ENCODE results near the gene NCOA4. TPM values are rescaled to one million over a fixed set of nuclear protein-coding genes. Genes with fewer than 3 reads are reported as not detected.

Gene NCOA4
- total and polyA plus RNA-seq, 2 of the 4 experiments (the other 2 are of a cell fraction), result 62.2 to 188 TPM

DNA sequence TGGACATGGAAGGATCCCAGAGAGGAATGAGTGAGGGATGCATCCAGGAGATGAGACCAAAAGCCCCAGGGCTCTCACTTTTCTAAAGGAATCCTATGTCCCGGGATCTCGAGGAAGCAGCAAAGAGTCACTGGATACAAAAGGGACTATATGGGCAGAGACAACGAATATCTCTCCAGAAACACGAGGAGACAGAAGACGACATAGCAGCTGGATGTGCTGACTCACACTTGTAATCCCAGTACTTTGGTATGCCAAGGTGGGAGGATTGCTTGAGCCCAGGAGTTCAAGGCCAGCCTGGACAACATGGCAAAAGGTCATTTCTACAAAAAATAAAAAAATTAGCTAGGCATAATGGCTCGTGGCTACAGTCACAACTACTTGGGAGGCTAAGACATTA, 40.3 kb upstream of the NCOA4 start:
- in situ Hi-C loops (cut with MboI; ENCODE audit: low sequenced_read_pairs), result no loop called here
- Histone ChIP-seq H3K18ac (ENCODE audit: low read depth, low read length) (no peak overlapping the region), H3K4me3 (ENCODE audit: insufficient read depth, low read depth, low read length) (no peak overlapping the region), H4K20me1 (ENCODE audit: insufficient read depth, low read length) (no peaks in the 10 kb centered on the region), H3K79me1 (ENCODE audit: low read depth in 1 of 2, low read length in 2 of 2) (no peaks in the 10 kb centered on the region), H3K36me3 (ENCODE audit: control insufficient read depth, insufficient read depth, low read length) (no peaks in the 10 kb centered on the region), H2BK20ac (ENCODE audit: low read depth, low read length) (no peak overlapping the region), H3K4me2 (ENCODE audit: low read depth, low read length) (no peak overlapping the region), H2BK120ac (ENCODE audit: low read depth, low read length) (no peak overlapping the region), H3K4ac (ENCODE audit: low read depth, low read length) (no peak overlapping the region), H3K14ac (replicated peaks; ENCODE audit: low read depth, low read length) (no peak overlapping the region), H3K9me3 (ENCODE audit: control insufficient read depth, insufficient read depth, low read length) (no peaks in the 10 kb centered on the region), H3K56ac (ENCODE audit: extremely low read depth, insufficient read depth, low read length) (no peak overlapping the region), H3K23ac (ENCODE audit: low read depth, low read length) (no peak overlapping the region), H2AK5ac (ENCODE audit: low read depth, low read length) (no peak overlapping the region), H4K5ac (ENCODE audit: low read depth, low read length) (no peak overlapping the region), H4K8ac (ENCODE audit: low read depth in 2 of 2, low read length in 2 of 2) (no peak overlapping the region), H3K9me1 (ENCODE audit: insufficient read depth, low read length) (no peaks in the 10 kb centered on the region), H3K9ac (ENCODE audit: low read depth, low read length) (no peak overlapping the region), H3K4me1 (ENCODE audit: control insufficient read depth, insufficient read depth, low read length) (peaks cover 3% of the 10 kb centered on the region; the same call in 1 of the 2 replicates), H3K27ac (ENCODE audit: insufficient read depth, low read length) (no peak overlapping the region), H2BK5ac (ENCODE audit: low read depth, low read length, poor library complexity, severe bottlenecking) (no peak overlapping the region), H2AFZ (replicated peaks; ENCODE audit: low read length, poor library complexity) (no peak overlapping the region), H4K91ac (ENCODE audit: insufficient read depth, low read depth, low read length) (no peak overlapping the region), H2AK9ac (replicated peaks; ENCODE audit: low read depth, low read length, poor library complexity) (no peak overlapping the region), H3K27me3 (ENCODE audit: control insufficient read depth, insufficient read depth, low read length) (peaks cover 3% of the 10 kb centered on the region), H2BK15ac (ENCODE audit: low read depth, low read length) (no peak overlapping the region)
- DNase-seq (no peak), ATAC-seq (ENCODE audit: low read depth) (no peak)
- TF ChIP-seq, protein P1, sequence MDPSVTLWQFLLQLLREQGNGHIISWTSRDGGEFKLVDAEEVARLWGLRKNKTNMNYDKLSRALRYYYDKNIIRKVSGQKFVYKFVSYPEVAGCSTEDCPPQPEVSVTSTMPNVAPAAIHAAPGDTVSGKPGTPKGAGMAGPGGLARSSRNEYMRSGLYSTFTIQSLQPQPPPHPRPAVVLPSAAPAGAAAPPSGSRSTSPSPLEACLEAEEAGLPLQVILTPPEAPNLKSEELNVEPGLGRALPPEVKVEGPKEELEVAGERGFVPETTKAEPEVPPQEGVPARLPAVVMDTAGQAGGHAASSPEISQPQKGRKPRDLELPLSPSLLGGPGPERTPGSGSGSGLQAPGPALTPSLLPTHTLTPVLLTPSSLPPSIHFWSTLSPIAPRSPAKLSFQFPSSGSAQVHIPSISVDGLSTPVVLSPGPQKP (IDR thresholded peaks at IDR 0.05; ENCODE audit: borderline replicate concordance, low read depth, low read length), result no peak
- no peak for TF ChIP-seq RAD21 (IDR thresholded peaks at IDR 0.05; ENCODE audit: low read length)
- TF ChIP-seq, protein P2, sequence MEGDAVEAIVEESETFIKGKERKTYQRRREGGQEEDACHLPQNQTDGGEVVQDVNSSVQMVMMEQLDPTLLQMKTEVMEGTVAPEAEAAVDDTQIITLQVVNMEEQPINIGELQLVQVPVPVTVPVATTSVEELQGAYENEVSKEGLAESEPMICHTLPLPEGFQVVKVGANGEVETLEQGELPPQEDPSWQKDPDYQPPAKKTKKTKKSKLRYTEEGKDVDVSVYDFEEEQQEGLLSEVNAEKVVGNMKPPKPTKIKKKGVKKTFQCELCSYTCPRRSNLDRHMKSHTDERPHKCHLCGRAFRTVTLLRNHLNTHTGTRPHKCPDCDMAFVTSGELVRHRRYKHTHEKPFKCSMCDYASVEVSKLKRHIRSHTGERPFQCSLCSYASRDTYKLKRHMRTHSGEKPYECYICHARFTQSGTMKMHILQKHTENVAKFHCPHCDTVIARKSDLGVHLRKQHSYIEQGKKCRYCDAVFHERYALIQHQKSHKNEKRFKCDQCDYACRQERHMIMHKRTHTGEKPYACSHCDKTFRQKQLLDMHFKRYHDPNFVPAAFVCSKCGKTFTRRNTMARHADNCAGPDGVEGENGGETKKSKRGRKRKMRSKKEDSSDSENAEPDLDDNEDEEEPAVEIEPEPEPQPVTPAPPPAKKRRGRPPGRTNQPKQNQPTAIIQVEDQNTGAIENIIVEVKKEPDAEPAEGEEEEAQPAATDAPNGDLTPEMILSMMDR (conservative IDR thresholded peaks at IDR 0.05; ENCODE audit: low read depth, low read length), result no peak
- TF ChIP-seq CHD1 (IDR thresholded peaks at IDR 0.05; ENCODE audit: low read depth, low read length), result no peak
- TF ChIP-seq, protein P3, sequence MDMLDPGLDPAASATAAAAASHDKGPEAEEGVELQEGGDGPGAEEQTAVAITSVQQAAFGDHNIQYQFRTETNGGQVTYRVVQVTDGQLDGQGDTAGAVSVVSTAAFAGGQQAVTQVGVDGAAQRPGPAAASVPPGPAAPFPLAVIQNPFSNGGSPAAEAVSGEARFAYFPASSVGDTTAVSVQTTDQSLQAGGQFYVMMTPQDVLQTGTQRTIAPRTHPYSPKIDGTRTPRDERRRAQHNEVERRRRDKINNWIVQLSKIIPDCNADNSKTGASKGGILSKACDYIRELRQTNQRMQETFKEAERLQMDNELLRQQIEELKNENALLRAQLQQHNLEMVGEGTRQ (IDR thresholded peaks at IDR 0.05; ENCODE audit: low read depth, low read length), result no peak
- TF ChIP-seq NFE2L2 (IDR thresholded peaks at IDR 0.05; ENCODE audit: low read depth, low read length), result no peak
- no peak for TF ChIP-seq POLR2A (IDR thresholded peaks at IDR 0.05; ENCODE audit: low read depth, low read length)
- TF ChIP-seq MAZ (IDR thresholded peaks at IDR 0.05; ENCODE audit: borderline replicate concordance, low read depth, low read length), result no peak
- intact Hi-C loops (cut with micrococcal nuclease), result no loop called here
- ChIA-PET CTCF (no interaction called here), POLR2A (ENCODE audit: unreplicated experiment) (no interaction called here)
- BruUV-seq (replicated peaks), result no TSS peak
- dilution Hi-C loops (cut with HindIII; ENCODE audit: low sequenced_read_pairs, unreplicated experiment), result no loop called here
- 33% methylated on average over 3 of the region's 6 CpGs; no CpG with 5 or more reads in 1 of the 2 experiments for WGBS, 2 experiments (ENCODE audit: extremely low coverage in 2 of 2, insufficient read length in 1 of 2)

Data from IMR-90 (cell line).